Left cardiac atrium (tissue), 4 donors: ENCODE data around the gene AGBL1. TPM values are rescaled to one million over a fixed set of nuclear protein-coding genes. Genes with fewer than 3 reads are reported as not detected.
A peak's percentile ranks its signal among the peaks of the same experiment; 100 is the strongest.

Experiments used
- ATAC-seq, 2 donors: fragments of 200-7000 bp; cut with Tn5 transposase; one replicate each; pipeline ENCODE4 v1.9.1; 2020; ENCODE audit warnings: mild to moderate bottlenecking in 2 of 2, moderate library complexity in 2 of 2
- DNase-seq: peaks from one replicate; pipeline ENCODE4 v3.0.0-alpha.2; 2020
- intact Hi-C, 2 donors: fragments of 100-400 bp; cut with DNase I; formaldehyde crosslinking; loops; one replicate each; pipeline versions ENCODE4 v1.14.1 to v1.15.1; 2022 to 2023
- total RNA-seq, 2 donors: library from RNA; stranded (reverse); fragmentation: NEBNext Ultra II Directional; extraction: Animal tissue kit (Norgen Biotek cat#: 25700); gene quantifications; one replicate each; pipeline ENCODE4 v1.2.1, GENCODE V29; 2021
- donor health status: DM: no; HTN: yes; CAD: no.
- donor health status: DM: no; HTN: yes; CAD: no; lungs with severe emphysema.
- donor health status: DM: yes; HTN: yes; CAD: no.
- donor health status: Dilated cardiomyopathy.

AGBL1 gene
- total RNA-seq, 2 donors from 2014 or later: 0.05 TPM; not detected in 1

GRCh38 chr15:86540840-86541467 lies 461.3 kb downstream of the AGBL1 start:
- ATAC-seq: no peak
- intact Hi-C loops: no loop called here
- DNase-seq: no peak

GRCh38 chr15:86541540-86541939 lies 461.9 kb downstream of the AGBL1 start:
- intact Hi-C loops: no loop called here
- ATAC-seq (no peak), DNase-seq (no peak)

- intact Hi-C loops: no loop called here
- DNase-seq: no peak
- no peak for ATAC-seq
Measured at GRCh38 chr15:86550075-86550474, 470.4 kb downstream of the AGBL1 start.

GRCh38 chr15:86553108-86553507 lies 473.4 kb downstream of the AGBL1 start:
- ATAC-seq: no peak
- no peak for DNase-seq
- intact Hi-C loops: no loop called here

- ATAC-seq: no peak
- intact Hi-C loops: no loop called here
- DNase-seq: no peak
Measured at GRCh38 chr15:86555098-86555497, 475.4 kb downstream of the AGBL1 start.

- no peak for DNase-seq
- no peak for ATAC-seq
- intact Hi-C loops: no loop called here
Measured at GRCh38 chr15:86555939-86556338, 476.3 kb downstream of the AGBL1 start.

- ATAC-seq (no peak), DNase-seq (no peak)
- intact Hi-C loops: no loop called here
Measured at GRCh38 chr15:86556396-86557017, 476.8 kb downstream of the AGBL1 start.

GRCh38 chr15:86557018-86557550 lies 477.4 kb downstream of the AGBL1 start:
- intact Hi-C loops: no loop called here
- no peak for DNase-seq
- ATAC-seq: no peak

GRCh38 chr15:86558252-86558651 lies 478.6 kb downstream of the AGBL1 start:
- intact Hi-C loops: no loop called here
- ATAC-seq: no peak
- DNase-seq: no peak

- ATAC-seq (no peak), DNase-seq (no peak)
- intact Hi-C loops: no loop called here
Measured at GRCh38 chr15:86558686-86559085, 479.0 kb downstream of the AGBL1 start.

- no peak for ATAC-seq
- no peak for DNase-seq
- intact Hi-C loops: no loop called here
Measured at GRCh38 chr15:86568378-86568777, 488.7 kb downstream of the AGBL1 start.

- no peak for ATAC-seq
- DNase-seq: no peak
- intact Hi-C loops: no loop called here
Measured at GRCh38 chr15:86570738-86571137, 491.1 kb downstream of the AGBL1 start.

- intact Hi-C loops: no loop called here
- DNase-seq: no peak
- ATAC-seq: no peak
Measured at GRCh38 chr15:86571873-86572272, 492.2 kb downstream of the AGBL1 start.

GRCh38 chr15:86572368-86572841 lies 492.7 kb downstream of the AGBL1 start:
- DNase-seq (no peak), ATAC-seq (no peak)
- intact Hi-C loops: no loop called here

- intact Hi-C loops: no loop called here
- DNase-seq (no peak), ATAC-seq (no peak)
Measured at GRCh38 chr15:86573476-86573875, 493.8 kb downstream of the AGBL1 start.

- DNase-seq (no peak), ATAC-seq (no peak)
- intact Hi-C loops: no loop called here
Measured at GRCh38 chr15:86588413-86588812, 508.7 kb downstream of the AGBL1 start.

- DNase-seq (no peak), ATAC-seq (no peak)
- intact Hi-C loops: no loop called here
Measured at GRCh38 chr15:86590461-86590860, 510.8 kb downstream of the AGBL1 start.

GRCh38 chr15:86591158-86591557 lies 511.5 kb downstream of the AGBL1 start:
- ATAC-seq (no peak), DNase-seq (no peak)
- intact Hi-C loops: no loop called here

GRCh38 chr15:86591994-86592735 lies 512.5 kb downstream of the AGBL1 start:
- DNase-seq: peak; percentile 39
- ATAC-seq: peak; percentile 52 to 86
- intact Hi-C loops: no loop called here

- ATAC-seq: no peak
- intact Hi-C loops: no loop called here
Measured at GRCh38 chr15:86595741-86596140, 516.1 kb downstream of the AGBL1 start.

More at GRCh38 chr15:86595741-86596140, 516.1 kb downstream of the AGBL1 start:
- no peak for DNase-seq
